ENCODE measurements around the gene PLCG2.
A peak's percentile ranks its signal among the peaks of the same experiment; 100 is the strongest.

The PLCG2 gene

DNA sequence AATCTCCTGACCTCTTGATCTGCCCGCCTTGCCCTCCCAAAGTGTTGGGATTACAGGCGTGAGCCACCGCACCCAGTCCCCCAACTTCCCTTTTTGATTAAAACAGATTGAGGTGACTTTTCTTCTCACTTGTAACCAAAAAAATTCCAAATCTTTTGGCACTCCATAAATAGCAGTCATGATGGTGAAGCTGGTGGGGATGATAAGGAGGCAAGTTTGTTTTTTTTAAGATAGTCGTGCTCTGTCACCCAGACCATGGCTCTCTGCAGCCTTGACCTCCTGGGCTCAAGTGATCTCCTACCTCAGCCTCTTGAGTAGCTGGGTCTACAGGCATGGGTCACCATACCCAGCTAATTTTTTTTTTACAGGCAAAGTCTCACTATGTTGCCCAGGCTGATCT lies 34.7 kb upstream of the PLCG2 start:
- TF ChIP-seq ZBTB7A (IDR thresholded peaks at IDR 0.05; ENCODE audit: low read depth) (no peak), CEBPB (IDR thresholded peaks at IDR 0.05) (no peak), TEAD4 (IDR thresholded peaks at IDR 0.05) (no peak), FOXM1 (IDR thresholded peaks at IDR 0.05; ENCODE audit: borderline replicate concordance, low read depth) (no peak), YY1 (IDR thresholded peaks at IDR 0.05; ENCODE audit: low read depth) (no peak), TCF12 (IDR thresholded peaks at IDR 0.05; ENCODE audit: low read depth) (no peak), RAD21 (IDR thresholded peaks at IDR 0.05; ENCODE audit: low read depth) (no peak), NFIC (IDR thresholded peaks at IDR 0.05) (no peak), EP300 (IDR thresholded peaks at IDR 0.05; ENCODE audit: borderline replicate concordance) (no peak), TAF1 (IDR thresholded peaks at IDR 0.05; ENCODE audit: low read depth) (no peak), CREB1 (IDR thresholded peaks at IDR 0.05; ENCODE audit: low read depth) (no peak), EGR1 (IDR thresholded peaks at IDR 0.05) (no peak)
- TF ChIP-seq, protein P1, sequence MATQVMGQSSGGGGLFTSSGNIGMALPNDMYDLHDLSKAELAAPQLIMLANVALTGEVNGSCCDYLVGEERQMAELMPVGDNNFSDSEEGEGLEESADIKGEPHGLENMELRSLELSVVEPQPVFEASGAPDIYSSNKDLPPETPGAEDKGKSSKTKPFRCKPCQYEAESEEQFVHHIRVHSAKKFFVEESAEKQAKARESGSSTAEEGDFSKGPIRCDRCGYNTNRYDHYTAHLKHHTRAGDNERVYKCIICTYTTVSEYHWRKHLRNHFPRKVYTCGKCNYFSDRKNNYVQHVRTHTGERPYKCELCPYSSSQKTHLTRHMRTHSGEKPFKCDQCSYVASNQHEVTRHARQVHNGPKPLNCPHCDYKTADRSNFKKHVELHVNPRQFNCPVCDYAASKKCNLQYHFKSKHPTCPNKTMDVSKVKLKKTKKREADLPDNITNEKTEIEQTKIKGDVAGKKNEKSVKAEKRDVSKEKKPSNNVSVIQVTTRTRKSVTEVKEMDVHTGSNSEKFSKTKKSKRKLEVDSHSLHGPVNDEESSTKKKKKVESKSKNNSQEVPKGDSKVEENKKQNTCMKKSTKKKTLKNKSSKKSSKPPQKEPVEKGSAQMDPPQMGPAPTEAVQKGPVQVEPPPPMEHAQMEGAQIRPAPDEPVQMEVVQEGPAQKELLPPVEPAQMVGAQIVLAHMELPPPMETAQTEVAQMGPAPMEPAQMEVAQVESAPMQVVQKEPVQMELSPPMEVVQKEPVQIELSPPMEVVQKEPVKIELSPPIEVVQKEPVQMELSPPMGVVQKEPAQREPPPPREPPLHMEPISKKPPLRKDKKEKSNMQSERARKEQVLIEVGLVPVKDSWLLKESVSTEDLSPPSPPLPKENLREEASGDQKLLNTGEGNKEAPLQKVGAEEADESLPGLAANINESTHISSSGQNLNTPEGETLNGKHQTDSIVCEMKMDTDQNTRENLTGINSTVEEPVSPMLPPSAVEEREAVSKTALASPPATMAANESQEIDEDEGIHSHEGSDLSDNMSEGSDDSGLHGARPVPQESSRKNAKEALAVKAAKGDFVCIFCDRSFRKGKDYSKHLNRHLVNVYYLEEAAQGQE (IDR thresholded peaks at IDR 0.05; ENCODE audit: low read depth) = no peak
- TF ChIP-seq, protein P2, sequence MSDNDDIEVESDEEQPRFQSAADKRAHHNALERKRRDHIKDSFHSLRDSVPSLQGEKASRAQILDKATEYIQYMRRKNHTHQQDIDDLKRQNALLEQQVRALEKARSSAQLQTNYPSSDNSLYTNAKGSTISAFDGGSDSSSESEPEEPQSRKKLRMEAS (IDR thresholded peaks at IDR 0.05) = no peak
- TF ChIP-seq, protein P3, sequence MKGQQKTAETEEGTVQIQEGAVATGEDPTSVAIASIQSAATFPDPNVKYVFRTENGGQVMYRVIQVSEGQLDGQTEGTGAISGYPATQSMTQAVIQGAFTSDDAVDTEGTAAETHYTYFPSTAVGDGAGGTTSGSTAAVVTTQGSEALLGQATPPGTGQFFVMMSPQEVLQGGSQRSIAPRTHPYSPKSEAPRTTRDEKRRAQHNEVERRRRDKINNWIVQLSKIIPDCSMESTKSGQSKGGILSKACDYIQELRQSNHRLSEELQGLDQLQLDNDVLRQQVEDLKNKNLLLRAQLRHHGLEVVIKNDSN (IDR thresholded peaks at IDR 0.05) = no peak

DNA sequence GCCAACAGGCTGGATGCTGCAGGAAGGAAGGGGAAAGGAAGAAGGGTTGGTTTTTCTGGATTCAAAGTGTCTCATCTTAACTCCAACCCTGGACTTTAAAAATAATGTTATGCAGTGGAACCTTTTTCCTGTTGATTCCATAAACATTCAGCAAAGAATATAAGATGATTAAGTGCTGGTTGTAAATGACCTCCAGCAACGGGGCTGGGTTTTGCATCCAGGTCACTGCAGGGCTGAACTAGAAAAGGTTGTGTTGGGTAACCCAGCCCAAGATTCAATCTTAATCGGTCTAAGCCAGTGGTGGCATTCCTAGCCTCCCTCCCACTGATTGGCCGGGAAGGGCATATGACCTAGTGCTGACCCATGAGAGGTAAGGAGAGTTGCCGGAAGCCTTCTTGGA lies 34.2 kb upstream of the PLCG2 start:
- TF ChIP-seq YY1 (IDR thresholded peaks at IDR 0.05; ENCODE audit: low read depth) = no peak
- TF ChIP-seq TAF1 (IDR thresholded peaks at IDR 0.05; ENCODE audit: low read depth) = no peak
- no peak for TF ChIP-seq CREB1 (IDR thresholded peaks at IDR 0.05; ENCODE audit: low read depth)
- TF ChIP-seq RAD21 (IDR thresholded peaks at IDR 0.05; ENCODE audit: low read depth) = no peak
- TF ChIP-seq, protein P3 (IDR thresholded peaks at IDR 0.05) = peak; percentile 17; the same call in 1 of the 2 replicates
- TF ChIP-seq TCF12 (IDR thresholded peaks at IDR 0.05; ENCODE audit: low read depth) = no peak
- TF ChIP-seq EP300 (IDR thresholded peaks at IDR 0.05; ENCODE audit: borderline replicate concordance) = no peak
- TF ChIP-seq TEAD4 (IDR thresholded peaks at IDR 0.05) = no peak

DNA sequence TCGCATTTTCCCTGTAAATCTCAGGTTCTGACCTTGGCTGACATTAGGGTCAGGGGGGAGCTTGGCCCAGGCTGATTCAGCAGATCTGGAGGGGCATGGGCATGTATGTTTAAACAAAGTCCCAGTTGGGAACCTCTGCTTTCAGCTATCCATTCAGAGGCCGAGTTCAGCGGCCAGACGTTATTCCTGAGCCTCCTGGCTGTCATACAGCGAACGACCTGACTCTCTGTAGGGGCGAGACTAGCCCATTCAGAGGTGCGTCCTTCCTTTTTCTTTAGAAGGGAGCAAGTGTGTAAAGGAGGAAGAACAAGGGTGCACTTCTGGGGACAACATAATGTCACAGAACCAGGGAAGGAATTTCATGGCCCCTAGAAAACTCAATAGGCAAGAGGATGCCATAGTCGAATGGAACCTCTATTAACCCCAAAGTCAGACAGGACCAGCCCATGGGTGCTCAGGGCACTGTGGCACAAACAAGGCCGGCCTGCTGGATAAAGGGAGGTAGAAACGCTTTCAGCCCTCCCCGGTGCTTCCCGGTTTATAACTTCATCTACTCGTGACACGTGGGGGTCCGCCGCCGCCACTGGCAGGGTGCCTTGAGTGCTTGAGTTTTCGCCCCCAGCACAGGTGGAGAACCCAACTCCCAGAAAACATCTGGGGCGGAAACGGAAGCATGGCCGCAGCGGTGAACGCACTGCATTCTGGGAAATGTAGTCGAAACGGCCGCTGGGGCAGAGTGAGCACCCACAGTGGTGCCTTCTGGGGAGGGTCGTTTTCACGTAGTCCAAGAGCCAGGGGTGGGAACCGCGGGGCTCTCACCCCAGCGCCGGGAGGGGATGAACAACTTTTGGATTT lies 33.2 kb upstream of the PLCG2 start:
- TF ChIP-seq TAF1 (IDR thresholded peaks at IDR 0.05; ENCODE audit: low read depth) = peak; percentile 27; the same call in 1 of the 2 replicates
- peak; percentile 70 for TF ChIP-seq YY1 (IDR thresholded peaks at IDR 0.05; ENCODE audit: low read depth)
- TF ChIP-seq, protein P2 (IDR thresholded peaks at IDR 0.05) = no peak
- TF ChIP-seq TEAD4 (IDR thresholded peaks at IDR 0.05) = no peak

DNA sequence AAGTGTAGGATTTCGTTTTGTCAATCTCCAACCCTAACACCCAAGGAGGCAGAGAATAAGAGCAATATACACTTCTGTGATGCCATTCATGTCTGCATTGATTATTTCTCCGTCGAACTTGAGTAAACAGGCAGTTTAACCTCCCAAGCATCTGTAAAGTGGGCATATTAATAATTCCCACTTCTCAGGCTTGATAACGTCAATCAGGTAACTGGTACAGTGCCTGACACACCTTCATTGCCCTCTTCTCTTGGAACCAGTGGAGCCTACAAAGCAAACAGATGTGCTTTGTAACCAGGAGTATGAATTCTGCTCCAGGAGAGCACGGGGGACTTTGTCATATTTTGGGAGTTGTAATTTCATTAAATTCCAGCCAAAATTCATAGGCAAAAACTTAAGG lies 32.5 kb upstream of the PLCG2 start:
- TF ChIP-seq CREB1 (IDR thresholded peaks at IDR 0.05; ENCODE audit: low read depth) (no peak), ZBTB7A (IDR thresholded peaks at IDR 0.05; ENCODE audit: low read depth) (no peak), EGR1 (IDR thresholded peaks at IDR 0.05) (no peak), CEBPB (IDR thresholded peaks at IDR 0.05) (no peak), TEAD4 (IDR thresholded peaks at IDR 0.05) (no peak), TCF12 (IDR thresholded peaks at IDR 0.05; ENCODE audit: low read depth) (no peak)
- TF ChIP-seq, protein P2 (IDR thresholded peaks at IDR 0.05) = no peak
- TF ChIP-seq, protein P1 (IDR thresholded peaks at IDR 0.05; ENCODE audit: low read depth) = no peak

DNA sequence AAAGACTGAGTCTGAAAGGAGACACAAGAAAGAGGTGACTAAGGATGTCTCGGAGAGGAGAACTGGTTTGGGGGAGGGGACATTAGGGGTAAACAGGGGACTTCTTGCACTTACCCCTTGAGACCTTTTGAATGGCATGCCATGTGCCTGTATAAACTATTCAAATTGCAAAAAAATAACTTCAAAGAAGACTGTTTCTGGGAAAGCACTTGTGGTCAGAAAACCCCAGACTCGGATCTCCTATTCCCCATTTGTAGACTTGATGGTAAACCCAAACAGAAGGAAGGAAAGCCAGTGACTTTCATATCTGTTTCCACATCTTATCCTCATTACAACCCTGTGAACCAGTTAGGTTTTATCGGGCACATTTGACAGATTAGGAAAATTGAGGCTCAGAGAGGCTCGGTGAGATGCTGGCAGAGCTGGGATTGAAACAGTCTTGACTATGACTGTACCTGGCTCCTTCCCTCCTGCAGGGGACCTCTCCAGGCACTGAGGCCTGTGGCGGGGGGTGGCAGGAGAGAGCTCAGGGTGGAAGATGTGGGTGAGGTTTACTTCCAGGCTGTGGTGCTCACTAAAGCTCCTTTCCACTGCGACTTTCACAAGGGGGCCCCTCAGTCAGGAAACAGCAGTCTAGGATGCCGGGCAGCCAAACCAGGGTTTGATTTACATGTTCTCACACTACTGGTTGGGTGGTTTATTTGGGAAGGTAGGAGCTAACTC lies 30.5 kb upstream of the PLCG2 start:
- no peak for TF ChIP-seq TAF1 (IDR thresholded peaks at IDR 0.05; ENCODE audit: low read depth)
- TF ChIP-seq FOXM1 (IDR thresholded peaks at IDR 0.05; ENCODE audit: borderline replicate concordance, low read depth) = no peak
- no peak for TF ChIP-seq NFIC (IDR thresholded peaks at IDR 0.05)
- TF ChIP-seq CEBPB (IDR thresholded peaks at IDR 0.05) = no peak
- no peak for TF ChIP-seq CREB1 (IDR thresholded peaks at IDR 0.05; ENCODE audit: low read depth)
- TF ChIP-seq, protein P1 (IDR thresholded peaks at IDR 0.05; ENCODE audit: low read depth) = no peak
- no peak for TF ChIP-seq TEAD4 (IDR thresholded peaks at IDR 0.05)
- no peak for TF ChIP-seq EP300 (IDR thresholded peaks at IDR 0.05; ENCODE audit: borderline replicate concordance)
- no peak for TF ChIP-seq ZBTB7A (IDR thresholded peaks at IDR 0.05; ENCODE audit: low read depth)
- TF ChIP-seq, protein P2 (IDR thresholded peaks at IDR 0.05) = no peak
- TF ChIP-seq, protein P3 (IDR thresholded peaks at IDR 0.05) = no peak
- TF ChIP-seq EGR1 (IDR thresholded peaks at IDR 0.05) = no peak
- TF ChIP-seq RAD21 (IDR thresholded peaks at IDR 0.05; ENCODE audit: low read depth) = no peak
- TF ChIP-seq YY1 (IDR thresholded peaks at IDR 0.05; ENCODE audit: low read depth) = no peak
- no peak for TF ChIP-seq TCF12 (IDR thresholded peaks at IDR 0.05; ENCODE audit: low read depth)
